CD14-positive monocyte (primary cell): Measurements from ENCODE around the gene AGBL1. TPM values are rescaled to one million over a fixed set of nuclear protein-coding genes. Genes with fewer than 3 reads are reported as not detected.

Experiments used
- DNase-seq, 3 donors: peaks; one replicate each; pipeline ENCODE4 v3.0.0-alpha.2; 2011 to 2022
- H2AFZ ChIP-seq: 2 replicates; pipeline ENCODE4 v1.6.0; 2012; ENCODE audit warnings: mild to moderate bottlenecking, low read depth, low read length, inconsistent platforms; ENCODE audit not compliant: insufficient read depth, poor library complexity, severe bottlenecking
- H3K27ac ChIP-seq, 2 donors: 1 replicate in 1 of 2; 2 replicates in 1 of 2; pipeline ENCODE4 v1.5.1; 2012 to 2013; ENCODE audit warnings: low read length in 2 of 2, control low read depth in 1 of 2, inconsistent platforms in 1 of 2, low read depth in 1 of 2, mild to moderate bottlenecking in 1 of 2
- H3K27me3 ChIP-seq, 2 donors: one replicate each; pipeline versions ENCODE4 v1.6.0 to v1.6.1; 2011 to 2013; ENCODE audit warnings: low read length in 2 of 2; ENCODE audit not compliant: control insufficient read depth in 2 of 2, insufficient read depth in 2 of 2
- H3K36me3 ChIP-seq, 2 donors: replicated peaks in 1 of 2; 1 replicate in 1 of 2; 2 replicates in 1 of 2; pipeline versions ENCODE4 v1.5.1 to v1.6.1; 2012 to 2013; ENCODE audit warnings: low read length in 2 of 2, control low read depth in 1 of 2, inconsistent platforms in 1 of 2, mild to moderate bottlenecking in 1 of 2; ENCODE audit not compliant: insufficient read depth in 2 of 2, control insufficient read depth in 1 of 2
- H3K4me1 ChIP-seq, 2 donors: 1 replicate in 1 of 2; 2 replicates in 1 of 2; pipeline versions ENCODE4 v1.5.1 to v1.6.1; 2012 to 2013; ENCODE audit warnings: low read length in 2 of 2, control low read depth in 1 of 2, inconsistent platforms in 1 of 2, mild to moderate bottlenecking in 1 of 2, moderate library complexity in 1 of 2; ENCODE audit not compliant: insufficient read depth in 2 of 2, control insufficient read depth in 1 of 2
- H3K4me2 ChIP-seq: replicated peaks from 2 replicates; pipeline ENCODE3; 2012; ENCODE audit warnings: low read length, moderate library complexity, mild to moderate bottlenecking; ENCODE audit not compliant: poor library complexity, severe bottlenecking; ENCODE audit errors: extremely low read depth
- H3K4me3 ChIP-seq, 3 experiments: fragments of 200-600 bp in 1 of 3; sonication (generic) in 1 of 3; replicated peaks in 1 of 3; 1 replicate in 2 of 3; 2 replicates in 1 of 3; pipeline ENCODE4 v1.5.1; 2011 to 2013; ENCODE audit warnings: low read length in 3 of 3, mild to moderate bottlenecking in 3 of 3, control low read depth in 2 of 3, low read depth in 2 of 3, inconsistent platforms in 1 of 3, moderate library complexity in 1 of 3
- H3K79me2 ChIP-seq: 2 replicates; pipeline ENCODE4 v1.6.0; 2012; ENCODE audit warnings: mild to moderate bottlenecking, control low read depth, inconsistent platforms, low read length, moderate library complexity; ENCODE audit not compliant: insufficient read depth
- H3K9ac ChIP-seq: 2 replicates; pipeline ENCODE4 v1.6.0; 2017; ENCODE audit warnings: low read length, mild to moderate bottlenecking; ENCODE audit not compliant: insufficient read depth, poor library complexity, severe bottlenecking
- H3K9me3 ChIP-seq, 2 donors: replicated peaks in 1 of 2; 1 replicate in 1 of 2; 2 replicates in 1 of 2; pipeline versions ENCODE4 v1.5.1 to v1.6.1; 2012 to 2013; ENCODE audit warnings: low read length in 2 of 2, control low read depth in 1 of 2; ENCODE audit not compliant: control insufficient read depth in 1 of 2, insufficient read depth in 1 of 2
- H4K20me1 ChIP-seq: 2 replicates; pipeline ENCODE4 v1.6.0; 2012; ENCODE audit warnings: mild to moderate bottlenecking, low read length, control low read depth, moderate library complexity; ENCODE audit not compliant: insufficient read depth
- H3K27ac Mint-ChIP-seq, 7 donors: one replicate each; pipeline ENCODE4 v1.8.0; 2020; ENCODE audit warnings: mild to moderate bottlenecking in 7 of 7, mixed read lengths in 7 of 7, moderate library complexity in 6 of 7, inconsistent platforms in 2 of 7
- H3K27me3 Mint-ChIP-seq, 3 donors: one replicate each; pipeline ENCODE4 v1.8.0; 2021 to 2022; ENCODE audit warnings: low read depth in 3 of 3, mild to moderate bottlenecking in 3 of 3, mixed read lengths in 3 of 3, moderate library complexity in 3 of 3, inconsistent platforms in 1 of 3
- H3K36me3 Mint-ChIP-seq, 2 donors: one replicate each; pipeline ENCODE4 v1.8.0; 2020; ENCODE audit warnings: mixed read lengths in 2 of 2, inconsistent platforms in 1 of 2, mild to moderate bottlenecking in 1 of 2
- H3K4me1 Mint-ChIP-seq: one replicate; pipeline ENCODE4 v1.8.0; 2020; ENCODE audit warnings: mild to moderate bottlenecking, mixed read lengths
- H3K4me3 Mint-ChIP-seq, 2 donors: one replicate each; pipeline ENCODE4 v1.8.0; 2020; ENCODE audit warnings: mild to moderate bottlenecking in 2 of 2, mixed read lengths in 2 of 2, moderate library complexity in 1 of 2
- H3K9me3 Mint-ChIP-seq, 7 donors: one replicate each; pipeline ENCODE4 v1.8.0; 2020 to 2022; ENCODE audit warnings: mixed read lengths in 7 of 7, mild to moderate bottlenecking in 6 of 7, moderate library complexity in 6 of 7, inconsistent platforms in 2 of 7
- WGBS: methylation state at CpG from one replicate; pipeline ENCODE4 v1.1.5; 2013; ENCODE audit warnings: missing lambda C conversion rate; ENCODE audit not compliant: insufficient coverage; 5-methylcytosine and 5-hydroxymethylcytosine counted together
- intact Hi-C, 2 donors: fragments of 100-400 bp; cut with micrococcal nuclease; formaldehyde crosslinking; loops; one replicate each; pipeline versions ENCODE4 v1.15.0 to v1.15.1; 2023
- polyA plus RNA-seq, 3 donors: library from polyadenylated mRNA; depleted of rRNA in 1 of 3; unstranded in 2 of 3; stranded (reverse) in 1 of 3; fragments of 300-500 nt in 2 of 3; fragments of >200 nt in 1 of 3; fragmentation: Illumina TruSeq in 2 of 3; gene quantifications; 1 replicate in 2 of 3; 2 replicates in 1 of 3; pipeline ENCODE4 v1.2.3, GENCODE V29; 2012 to 2021
- TF ChIP-seq, protein P1 (sequence below): fragments of 200-600 bp; IDR thresholded peaks from one replicate; pipeline ENCODE4 v1.8.0; 2022; ENCODE audit warnings: antibody characterized with exemption, mild to moderate bottlenecking

AGBL1 gene
- polyA plus RNA-seq, 3 donors, result not detected

DNA sequence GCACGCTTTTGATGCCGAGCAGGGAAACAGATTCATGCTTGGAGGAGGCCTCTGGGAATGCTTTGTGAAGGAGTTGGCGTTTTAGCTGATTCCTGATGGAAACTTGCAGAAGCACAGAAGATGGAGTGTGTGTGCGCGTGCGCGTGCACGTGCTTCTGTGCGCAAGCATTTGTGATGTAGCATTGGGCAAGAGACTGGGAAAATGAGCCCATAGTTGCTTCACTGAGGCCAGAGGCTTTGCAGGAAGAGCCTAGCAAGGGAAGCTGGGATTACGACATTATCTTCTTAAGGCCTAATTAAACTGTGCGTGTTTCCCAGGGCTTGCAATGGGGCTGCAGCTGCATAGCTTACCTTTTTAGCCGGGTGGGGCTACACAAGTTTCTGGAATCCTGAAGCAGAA is 18.1 kb upstream of the AGBL1 start:
- Histone ChIP-seq H3K36me3 (no peaks in the 10 kb centered on the region), H3K9ac (no peak overlapping the region), H3K79me2 (no peaks in the 10 kb centered on the region), H3K4me3 (no peak overlapping the region), H3K4me1 (no peaks in the 10 kb centered on the region), H3K4me2 (no peak overlapping the region), H3K27me3 (no peaks in the 10 kb centered on the region), H3K27ac (no peak overlapping the region), H3K9me3 (no peaks in the 10 kb centered on the region), H4K20me1 (no peaks in the 10 kb centered on the region), H2AFZ (no peak overlapping the region)
- TF ChIP-seq, protein P1, sequence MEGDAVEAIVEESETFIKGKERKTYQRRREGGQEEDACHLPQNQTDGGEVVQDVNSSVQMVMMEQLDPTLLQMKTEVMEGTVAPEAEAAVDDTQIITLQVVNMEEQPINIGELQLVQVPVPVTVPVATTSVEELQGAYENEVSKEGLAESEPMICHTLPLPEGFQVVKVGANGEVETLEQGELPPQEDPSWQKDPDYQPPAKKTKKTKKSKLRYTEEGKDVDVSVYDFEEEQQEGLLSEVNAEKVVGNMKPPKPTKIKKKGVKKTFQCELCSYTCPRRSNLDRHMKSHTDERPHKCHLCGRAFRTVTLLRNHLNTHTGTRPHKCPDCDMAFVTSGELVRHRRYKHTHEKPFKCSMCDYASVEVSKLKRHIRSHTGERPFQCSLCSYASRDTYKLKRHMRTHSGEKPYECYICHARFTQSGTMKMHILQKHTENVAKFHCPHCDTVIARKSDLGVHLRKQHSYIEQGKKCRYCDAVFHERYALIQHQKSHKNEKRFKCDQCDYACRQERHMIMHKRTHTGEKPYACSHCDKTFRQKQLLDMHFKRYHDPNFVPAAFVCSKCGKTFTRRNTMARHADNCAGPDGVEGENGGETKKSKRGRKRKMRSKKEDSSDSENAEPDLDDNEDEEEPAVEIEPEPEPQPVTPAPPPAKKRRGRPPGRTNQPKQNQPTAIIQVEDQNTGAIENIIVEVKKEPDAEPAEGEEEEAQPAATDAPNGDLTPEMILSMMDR, result no peak
- H3K27me3 Mint-ChIP-seq, result peaks cover 0 to 7% (median 0%) of the 10 kb centered on the region in 3 donors
- H3K4me1 Mint-ChIP-seq, result no peaks in the 10 kb centered on the region
- H3K36me3 Mint-ChIP-seq, result no peaks in the 10 kb centered on the region
- H3K9me3 Mint-ChIP-seq, result peaks cover 0 to 12% (median 0%) of the 10 kb centered on the region in 7 donors
- 92% methylated on average over 12 of the region's 12 CpGs for WGBS
- no peak overlapping the region for H3K4me3 Mint-ChIP-seq
- no peak for DNase-seq
- intact Hi-C loops, result no loop called here
- H3K27ac Mint-ChIP-seq, result no peak overlapping the region

DNA sequence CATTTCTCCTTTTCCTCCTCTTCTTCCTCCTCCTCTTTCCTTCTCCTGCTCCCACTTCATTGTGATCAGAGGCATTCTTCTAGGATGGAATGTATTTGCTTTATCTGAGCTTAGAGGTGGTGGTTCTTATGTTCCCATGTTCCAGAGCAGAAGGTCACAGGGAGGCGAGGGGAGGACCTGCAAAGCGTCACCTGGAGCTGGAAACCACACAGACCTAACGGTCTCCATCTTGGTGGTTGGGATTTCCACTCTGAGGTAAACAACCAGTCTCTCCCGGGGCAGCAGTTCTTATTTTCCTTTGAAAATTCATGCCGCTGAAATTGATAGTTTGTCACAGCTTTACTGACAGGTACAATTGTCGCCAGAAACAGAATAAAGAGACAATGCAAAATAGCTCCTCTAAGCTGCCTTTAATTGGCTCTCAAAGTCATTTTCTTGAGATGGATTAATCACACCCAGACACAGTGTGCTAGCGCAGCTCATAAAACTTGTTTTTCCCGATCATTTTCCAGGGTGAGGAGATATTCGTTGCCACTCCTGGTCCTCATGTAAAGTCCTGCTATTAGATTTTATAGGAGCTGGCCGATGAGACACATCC is 16.9 kb upstream of the AGBL1 start:
- Mint-ChIP-seq H3K36me3 (no peaks in the 10 kb centered on the region), H3K27ac (no peak overlapping the region), H3K27me3 (peaks cover 0 to 7% (median 0%) of the 10 kb centered on the region in 3 donors), H3K9me3 (peaks cover 0 to 12% (median 1%) of the 10 kb centered on the region in 7 donors), H3K4me3 (no peak overlapping the region), H3K4me1 (no peaks in the 10 kb centered on the region)
- no peaks in the 10 kb centered on the region for H4K20me1 ChIP-seq
- no peaks in the 10 kb centered on the region for H3K36me3 ChIP-seq
- intact Hi-C loops, result no loop called here
- no peaks in the 10 kb centered on the region for H3K79me2 ChIP-seq
- H3K4me2 ChIP-seq, result no peak overlapping the region
- TF ChIP-seq, protein P1, result no peak
- no peaks in the 10 kb centered on the region for H3K27me3 ChIP-seq
- no peaks in the 10 kb centered on the region for H3K4me1 ChIP-seq
- H3K4me3 ChIP-seq, result no peak overlapping the region
- no peak for DNase-seq
- WGBS, result 94% methylated on average over 7 of the region's 10 CpGs
- H3K9ac ChIP-seq, result no peak overlapping the region
- H3K27ac ChIP-seq, result no peak overlapping the region
- H3K9me3 ChIP-seq, result no peaks in the 10 kb centered on the region
- H2AFZ ChIP-seq, result no peak overlapping the region
